Bronchial epithelial cell (primary cell): ENCODE data around the gene FAT4. TPM values are rescaled to one million over a fixed set of nuclear protein-coding genes. Genes with fewer than 3 reads are reported as not detected.
A peak's percentile ranks its signal among the peaks of the same experiment; 100 is the strongest.

Experiments
- DNase-seq: peaks from one replicate; pipeline ENCODE4 v3.0.0-alpha.2; 2010; ENCODE audit warnings: low read depth
- FAIRE-seq: peaks from 2 replicates; lab custom pipeline; 2011; peaks lifted over from hg19 to GRCh38; lab: Jason Lieb, UNC
- H3K27me3 ChIP-seq: 2 replicates; pipeline ENCODE4 v1.5.1; 2011; ENCODE audit warnings: low read length; ENCODE audit not compliant: control insufficient read depth, insufficient read depth
- H3K36me3 ChIP-seq: 2 replicates; pipeline ENCODE4 v1.5.1; 2011; ENCODE audit warnings: low read length; ENCODE audit not compliant: control insufficient read depth, insufficient read depth
- H3K4me3 ChIP-seq: 2 replicates; pipeline ENCODE4 v1.5.1; 2011; ENCODE audit warnings: mild to moderate bottlenecking, low read depth, low read length, control low read depth
- total RNA-seq: library from RNA; depleted of rRNA; stranded (reverse); fragments of >200 nt; gene quantifications from 2 replicates; pipeline ENCODE4 v1.2.1, GENCODE V29; 2014
- TF ChIP-seq, protein P1 (sequence below): IDR thresholded peaks from 2 replicates; pipeline ENCODE4 v1.5.1; 2011; ENCODE audit warnings: mild to moderate bottlenecking, moderate library complexity, low read length, control low read depth, inconsistent platforms; ENCODE audit not compliant: insufficient read depth, severe bottlenecking

FAT4 gene
- total RNA-seq, 1 donor from 2014 or later = 2.1 TPM

DNA sequence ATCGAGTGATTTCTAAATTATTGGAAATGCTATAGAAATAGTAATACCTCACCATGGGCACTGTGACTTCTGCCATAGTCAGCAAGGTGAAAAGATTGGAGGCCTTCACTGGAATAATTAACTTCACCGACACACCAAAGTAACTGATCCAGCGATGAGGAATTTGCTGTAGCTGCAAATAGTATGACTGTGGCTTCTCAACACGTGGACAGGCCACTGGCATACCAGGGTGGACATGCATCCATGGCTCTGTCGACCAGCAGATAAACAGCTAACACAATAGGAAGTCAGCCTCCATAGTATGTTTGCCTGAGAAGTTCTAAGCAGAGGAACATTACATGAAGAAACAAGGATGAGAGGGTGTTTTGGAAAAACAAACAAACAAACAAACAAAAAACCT, 10.9 kb upstream of the FAT4 start:
- no peak for DNase-seq
- Histone ChIP-seq H3K36me3 (no peaks in the 10 kb centered on the region), H3K4me3 (no peak overlapping the region), H3K27me3 (no peaks in the 10 kb centered on the region)
- TF ChIP-seq, protein P1, sequence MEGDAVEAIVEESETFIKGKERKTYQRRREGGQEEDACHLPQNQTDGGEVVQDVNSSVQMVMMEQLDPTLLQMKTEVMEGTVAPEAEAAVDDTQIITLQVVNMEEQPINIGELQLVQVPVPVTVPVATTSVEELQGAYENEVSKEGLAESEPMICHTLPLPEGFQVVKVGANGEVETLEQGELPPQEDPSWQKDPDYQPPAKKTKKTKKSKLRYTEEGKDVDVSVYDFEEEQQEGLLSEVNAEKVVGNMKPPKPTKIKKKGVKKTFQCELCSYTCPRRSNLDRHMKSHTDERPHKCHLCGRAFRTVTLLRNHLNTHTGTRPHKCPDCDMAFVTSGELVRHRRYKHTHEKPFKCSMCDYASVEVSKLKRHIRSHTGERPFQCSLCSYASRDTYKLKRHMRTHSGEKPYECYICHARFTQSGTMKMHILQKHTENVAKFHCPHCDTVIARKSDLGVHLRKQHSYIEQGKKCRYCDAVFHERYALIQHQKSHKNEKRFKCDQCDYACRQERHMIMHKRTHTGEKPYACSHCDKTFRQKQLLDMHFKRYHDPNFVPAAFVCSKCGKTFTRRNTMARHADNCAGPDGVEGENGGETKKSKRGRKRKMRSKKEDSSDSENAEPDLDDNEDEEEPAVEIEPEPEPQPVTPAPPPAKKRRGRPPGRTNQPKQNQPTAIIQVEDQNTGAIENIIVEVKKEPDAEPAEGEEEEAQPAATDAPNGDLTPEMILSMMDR = no peak
- FAIRE-seq = no peak

DNA sequence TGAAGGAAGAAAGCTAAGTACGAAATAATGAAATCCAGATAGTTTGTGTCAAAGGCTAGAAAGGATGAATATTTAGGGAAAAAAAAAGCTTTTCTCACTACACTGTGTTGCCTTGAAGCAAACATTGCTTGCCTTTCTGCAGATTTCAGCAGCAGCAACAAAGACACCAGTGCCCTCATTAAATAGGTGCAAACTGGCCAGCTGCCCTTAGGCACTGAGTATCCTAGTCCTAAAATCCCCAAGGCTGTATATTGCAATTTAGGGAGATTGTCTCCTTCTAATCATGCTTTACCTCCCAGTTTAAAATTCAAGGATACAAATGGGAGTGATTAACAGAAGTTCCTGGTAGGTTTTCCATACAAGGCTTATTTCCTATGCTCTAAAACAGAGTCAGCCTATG, 8.6 kb upstream of the FAT4 start:
- Histone ChIP-seq H3K36me3 (no peaks in the 10 kb centered on the region), H3K4me3 (no peak overlapping the region), H3K27me3 (no peaks in the 10 kb centered on the region)
- DNase-seq (no peak), FAIRE-seq (no peak)
- TF ChIP-seq, protein P1 = no peak

DNA sequence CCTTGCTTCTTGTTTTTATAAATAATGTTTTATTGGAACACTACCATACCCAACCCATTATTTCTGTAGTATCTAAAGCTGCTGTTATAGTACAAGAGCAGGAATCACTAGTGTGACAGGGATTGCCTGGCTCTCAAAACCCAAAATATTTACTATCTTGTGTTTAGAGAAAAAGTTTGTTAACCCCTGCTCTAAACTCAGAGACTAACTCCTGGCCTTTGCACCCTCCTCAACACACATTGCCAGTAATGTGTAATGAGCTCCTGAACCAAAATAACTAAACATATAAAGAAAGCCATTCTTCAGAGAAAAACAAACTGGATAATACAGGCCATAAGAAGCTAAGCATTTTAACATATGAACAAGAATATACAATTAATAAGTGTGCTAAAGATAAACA, 8.2 kb upstream of the FAT4 start:
- TF ChIP-seq, protein P1 = no peak
- DNase-seq = no peak
- FAIRE-seq = no peak
- H3K27me3 ChIP-seq = no peaks in the 10 kb centered on the region
- no peaks in the 10 kb centered on the region for H3K36me3 ChIP-seq
- no peak overlapping the region for H3K4me3 ChIP-seq

DNA sequence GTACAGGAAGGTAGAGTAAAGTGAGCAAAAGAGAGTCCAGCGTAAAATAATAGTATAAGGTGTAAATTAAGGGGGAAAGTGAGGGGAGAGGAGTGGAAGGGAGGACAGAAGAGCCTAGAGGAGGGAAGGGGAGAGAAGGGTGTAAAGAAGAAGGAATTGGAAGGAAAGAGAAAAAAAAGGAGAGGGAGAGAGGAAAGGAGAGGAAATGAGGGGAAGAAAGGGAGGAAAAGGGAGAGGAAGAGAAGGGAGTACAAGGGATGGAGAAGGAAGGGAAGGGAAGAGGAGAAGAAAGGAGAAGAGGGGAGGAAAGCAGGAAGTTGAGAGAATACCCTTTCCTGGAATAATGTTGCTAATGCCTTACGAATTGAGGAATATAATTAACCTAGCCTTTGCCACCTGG, 3.3 kb upstream of the FAT4 start:
- TF ChIP-seq, protein P1 = no peak
- DNase-seq = no peak
- Histone ChIP-seq H3K27me3 (no peaks in the 10 kb centered on the region), H3K4me3 (no peak overlapping the region), H3K36me3 (no peaks in the 10 kb centered on the region)
- FAIRE-seq = no peak

DNA sequence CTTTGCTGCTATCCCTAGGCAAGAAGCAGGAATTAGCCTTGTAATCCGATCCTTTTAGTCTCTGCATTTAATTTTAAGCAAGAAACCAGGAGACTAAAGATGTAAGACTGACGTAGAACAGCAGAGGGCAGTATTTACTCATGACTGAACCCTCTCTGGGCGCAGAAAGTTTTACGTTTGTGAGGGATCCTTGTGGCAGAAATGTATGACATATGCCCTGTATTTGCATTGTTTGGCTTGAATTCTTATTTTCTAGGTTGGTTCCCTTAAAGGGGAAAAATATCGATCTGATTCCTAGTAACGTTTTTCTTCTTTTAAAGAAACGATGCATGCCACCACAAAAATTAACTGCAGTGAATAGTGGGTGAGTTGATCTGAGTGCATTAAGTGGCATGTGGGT, 1.3 kb upstream of the FAT4 start:
- FAIRE-seq (no peak), DNase-seq (peak; percentile 77)
- TF ChIP-seq, protein P1 = peak; percentile 73
- Histone ChIP-seq H3K4me3 (no peak overlapping the region), H3K36me3 (no peaks in the 10 kb centered on the region), H3K27me3 (no peaks in the 10 kb centered on the region)

DNA sequence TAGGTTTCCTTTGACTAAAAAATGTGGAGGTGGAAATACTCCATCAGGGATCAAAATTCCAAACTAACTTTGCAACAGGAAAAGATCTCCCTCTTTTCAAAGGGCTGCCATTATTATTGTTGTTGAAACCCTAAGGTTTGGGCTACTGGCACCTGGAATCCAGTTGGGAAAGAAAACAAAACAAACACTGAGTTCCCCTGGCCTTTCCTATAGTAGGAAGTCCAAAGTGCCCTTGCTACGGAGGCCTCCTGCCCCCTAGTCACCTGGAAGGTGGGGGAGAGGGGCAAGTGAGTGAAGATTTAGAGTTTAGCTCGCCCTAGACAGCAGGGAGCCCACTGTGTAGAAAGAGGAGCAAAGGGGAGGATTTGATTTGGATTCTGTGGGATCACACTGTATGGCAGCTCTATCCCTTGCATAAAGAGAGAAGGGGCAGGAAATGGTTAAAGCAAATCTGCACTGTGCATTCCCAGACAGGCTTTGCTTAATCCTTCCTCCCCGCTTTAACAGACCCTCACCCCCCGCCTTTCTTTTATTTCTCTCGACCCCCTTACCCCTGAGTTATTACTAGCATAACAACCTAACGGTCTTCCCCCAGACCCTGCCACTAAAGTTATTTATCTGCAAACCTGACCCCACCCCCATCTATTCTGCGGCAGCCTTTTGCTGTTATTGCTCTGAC, 627 bp upstream of the FAT4 start:
- Histone ChIP-seq H3K36me3 (no peaks in the 10 kb centered on the region), H3K27me3 (no peaks in the 10 kb centered on the region), H3K4me3 (peak overlapping the region; percentile 88)
- DNase-seq (no peak), FAIRE-seq (no peak)
- TF ChIP-seq, protein P1 = no peak
